HG03439 (cell line): ENCODE results near the gene RIMKLA.

Experiments used
- ATAC-seq: cut with Tn5 transposase; IDR thresholded peaks from one replicate; pipeline ENCODE4 v1.9.1; 2021; ENCODE audit warnings: mild to moderate bottlenecking, moderate library complexity; ENCODE audit not compliant: unreplicated experiment

Gene RIMKLA

GRCh38 chr1:42424201-42424600 lies 43.6 kb downstream of the RIMKLA start:
- no peak for ATAC-seq

- ATAC-seq = no peak
Measured at GRCh38 chr1:42427240-42427639, 46.6 kb downstream of the RIMKLA start.

- ATAC-seq = no peak
Measured at GRCh38 chr1:42429603-42430002, 49.0 kb downstream of the RIMKLA start.

GRCh38 chr1:42430286-42431135 lies 49.9 kb downstream of the RIMKLA start:
- no peak for ATAC-seq

- no peak for ATAC-seq
Measured at GRCh38 chr1:42431514-42431913, 50.9 kb downstream of the RIMKLA start.

GRCh38 chr1:42432714-42433113 lies 52.1 kb downstream of the RIMKLA start:
- no peak for ATAC-seq

- no peak for ATAC-seq
Measured at GRCh38 chr1:42433369-42433768, 52.8 kb downstream of the RIMKLA start.

- ATAC-seq = no peak
Measured at GRCh38 chr1:42434340-42434739, 53.7 kb downstream of the RIMKLA start.

GRCh38 chr1:42439940-42440339 lies 59.3 kb downstream of the RIMKLA start:
- no peak for ATAC-seq

GRCh38 chr1:42442662-42443061 lies 62.1 kb downstream of the RIMKLA start:
- ATAC-seq = no peak

- ATAC-seq = no peak
Measured at GRCh38 chr1:42449256-42449655, 68.7 kb downstream of the RIMKLA start.

GRCh38 chr1:42450061-42450460 lies 69.5 kb downstream of the RIMKLA start:
- ATAC-seq = no peak

- ATAC-seq = no peak
Measured at GRCh38 chr1:42453386-42453785, 72.8 kb downstream of the RIMKLA start.

GRCh38 chr1:42454403-42454802 lies 73.8 kb downstream of the RIMKLA start:
- ATAC-seq = no peak

- peak; percentile 88 for ATAC-seq
Measured at GRCh38 chr1:42456010-42456753, 75.6 kb downstream of the RIMKLA start, which contains the start of the genes PPCS and ZMYND12. TSS of gene PPCS (plus strand) at chr1:42456543. CDS start at chr1:42456566, 23 bp downstream. TSS of gene ZMYND12 (minus strand) at chr1:42456022. CDS start at chr1:42455997, 25 bp downstream.

GRCh38 chr1:42456754-42457089 lies 76.1 kb downstream of the RIMKLA start:
- ATAC-seq = peak; percentile 49

GRCh38 chr1:42461196-42461595 lies 80.6 kb downstream of the RIMKLA start:
- no peak for ATAC-seq

GRCh38 chr1:42462828-42463763 lies 82.5 kb downstream of the RIMKLA start, which contains the start of gene CCDC30:
TSS of gene CCDC30 (plus strand) at chr1:42463286. CDS start at chr1:42480552, 17,266 bp downstream.
- ATAC-seq = peak; percentile 97

GRCh38 chr1:42463921-42464320 lies 83.3 kb downstream of the RIMKLA start:
- ATAC-seq = no peak

- no peak for ATAC-seq
Measured at GRCh38 chr1:42466030-42466429, 85.4 kb downstream of the RIMKLA start.

GRCh38 chr1:42469727-42470126 lies 89.1 kb downstream of the RIMKLA start:
- ATAC-seq = no peak
